Ascending aorta (tissue), 2 donors: ENCODE data around the gene ANKLE1. TPM values are rescaled to one million over a fixed set of nuclear protein-coding genes. Genes with fewer than 3 reads are reported as not detected.

Source experiments
- DNase-seq, 2 donors: peaks; one replicate each; pipeline ENCODE4 v3.0.0-alpha.2; 2019; ENCODE audit warnings: low spot score in 2 of 2
- H3K27ac ChIP-seq, 2 donors: fragments of 200-600 bp; sonication (generic); one replicate each; pipeline ENCODE4 v1.5.1; 2016 to 2017; ENCODE audit warnings: mild to moderate bottlenecking in 1 of 2
- H3K27me3 ChIP-seq: fragments of 200-600 bp; sonication (generic); one replicate; pipeline ENCODE4 v1.5.1; 2017
- H3K36me3 ChIP-seq, 2 donors: fragments of 200-600 bp; sonication (generic); one replicate each; pipeline ENCODE4 v1.5.1; 2016
- H3K4me1 ChIP-seq, 2 donors: fragments of 200-600 bp; sonication (generic); one replicate each; pipeline ENCODE4 v1.5.1; 2016 to 2017; ENCODE audit warnings: mild to moderate bottlenecking in 1 of 2
- H3K4me3 ChIP-seq, 2 donors: fragments of 200-600 bp; sonication (generic); one replicate each; pipeline ENCODE4 v1.5.1; 2016 to 2017; ENCODE audit warnings: mild to moderate bottlenecking in 1 of 2
- H3K9me3 ChIP-seq, 2 donors: fragments of 200-600 bp; sonication (generic); one replicate each; pipeline ENCODE4 v1.5.1; 2016
- CTCF ChIP-seq, 3 experiments: fragments of 200-600 bp in 2 of 3; fragments of 450-650 bp in 1 of 3; sonication (generic) in 2 of 3; IDR thresholded peaks; one replicate each; pipeline ENCODE4 v1.5.1; 2016 to 2019; ENCODE audit warnings: antibody characterized with exemption in 3 of 3, mild to moderate bottlenecking in 1 of 3, moderate library complexity in 1 of 3
- intact Hi-C: fragments of 100-400 bp; cut with DNase I; formaldehyde crosslinking; loops from one replicate; pipeline ENCODE4 v1.15.1; 2023
- total RNA-seq: library from RNA; depleted of rRNA; stranded (reverse); fragments of >200 nt; gene quantifications from one replicate; pipeline ENCODE4 v1.1.0, GENCODE V29; 2016

ANKLE1 gene
- total RNA-seq, 1 donor from 2014 or later: not detected

GRCh38 chr19:17325133-17325532 lies 43.4 kb downstream of the ANKLE1 start:
- H3K4me1 ChIP-seq: peaks cover 13 to 18% of the 10 kb centered on the region in 2 donors
- no peaks in the 10 kb centered on the region for H3K27me3 ChIP-seq
- H3K9me3 ChIP-seq: no peaks in the 10 kb centered on the region
- intact Hi-C loops: no loop called here
- no peak overlapping the region for H3K4me3 ChIP-seq
- H3K27ac ChIP-seq: no peak overlapping the region
- no peak for TF ChIP-seq CTCF (IDR thresholded peaks at IDR 0.05)
- no peak for DNase-seq
- peaks cover 17 to 18% of the 10 kb centered on the region in 2 donors for H3K36me3 ChIP-seq

- H3K27ac ChIP-seq: peak overlapping the region in 1 of 2 donors; percentile 34
- no peaks in the 10 kb centered on the region for H3K27me3 ChIP-seq
- TF ChIP-seq CTCF (IDR thresholded peaks at IDR 0.05): no peak
- no peaks in the 10 kb centered on the region for H3K9me3 ChIP-seq
- H3K36me3 ChIP-seq: peaks cover 8 to 9% of the 10 kb centered on the region in 2 donors
- H3K4me3 ChIP-seq: no peak overlapping the region
- peaks cover 13 to 18% of the 10 kb centered on the region in 2 donors for H3K4me1 ChIP-seq
- DNase-seq: peak in 1 of 2 donors; percentile 83
- intact Hi-C loops: no loop called here
Observed at GRCh38 chr19:17325881-17326594, 44.3 kb downstream of the ANKLE1 start.

DNA sequence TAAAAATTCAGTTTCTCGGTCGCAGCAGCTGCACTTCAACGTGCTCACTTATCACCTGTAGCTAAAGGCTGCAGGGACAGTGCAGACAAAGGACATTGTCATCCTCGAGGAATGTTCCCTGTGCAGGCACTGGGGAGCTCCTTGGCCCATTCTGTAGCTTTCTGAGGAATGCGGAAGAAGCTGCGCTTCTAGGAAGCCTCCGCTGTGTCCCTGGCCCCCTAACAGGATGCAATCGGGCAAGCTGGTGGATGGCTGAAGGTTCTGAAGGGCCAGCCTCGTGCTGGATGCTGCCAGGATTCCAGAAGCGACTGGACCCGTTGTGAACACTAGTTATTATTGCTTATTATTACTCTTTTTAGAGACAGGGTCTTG lies 44.9 kb downstream of the ANKLE1 start:
- no peak for TF ChIP-seq CTCF (IDR thresholded peaks at IDR 0.05)
- peaks cover 13 to 18% of the 10 kb centered on the region in 2 donors for H3K4me1 ChIP-seq
- no peaks in the 10 kb centered on the region for H3K27me3 ChIP-seq
- intact Hi-C loops: no loop called here
- DNase-seq: no peak
- H3K4me3 ChIP-seq: no peak overlapping the region
- H3K27ac ChIP-seq: no peak overlapping the region
- no peaks in the 10 kb centered on the region for H3K9me3 ChIP-seq
- peaks cover 3 to 4% of the 10 kb centered on the region in 2 donors for H3K36me3 ChIP-seq

DNA sequence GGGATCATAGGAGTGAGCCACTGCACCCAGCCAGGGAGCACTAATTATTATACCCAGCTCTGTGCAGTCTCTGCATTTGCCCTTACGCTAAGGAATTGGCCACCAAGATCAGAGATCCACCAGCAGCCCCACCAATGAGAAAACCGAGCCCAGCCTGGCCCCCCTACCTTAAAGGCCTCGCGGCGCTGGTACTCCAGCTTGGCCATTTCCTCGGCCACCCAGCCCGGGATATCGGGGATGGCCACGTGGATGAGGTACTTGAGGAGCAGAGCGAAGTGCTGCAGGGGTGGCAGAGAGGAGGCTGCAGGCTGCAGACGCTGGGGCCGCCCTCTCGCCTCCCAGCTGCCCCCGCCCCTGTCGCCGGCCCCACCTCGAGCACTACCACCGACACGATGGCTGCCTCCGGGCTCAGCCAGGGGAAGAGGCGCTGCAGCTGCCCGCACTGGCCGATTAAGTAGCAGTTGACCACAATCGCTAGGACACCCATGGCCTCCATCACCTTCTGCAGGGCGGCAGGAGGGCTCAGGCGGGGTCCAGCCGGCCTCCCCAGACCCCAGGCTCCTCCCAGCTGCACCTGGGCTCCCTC lies 45.5 kb downstream of the ANKLE1 start:
- intact Hi-C loops: no loop called here
- TF ChIP-seq CTCF (IDR thresholded peaks at IDR 0.05): no peak
- Histone ChIP-seq H3K27ac (no peak overlapping the region), H3K36me3 (no peaks in the 10 kb centered on the region), H3K9me3 (no peaks in the 10 kb centered on the region), H3K4me3 (no peak overlapping the region), H3K4me1 (peaks cover 13 to 18% of the 10 kb centered on the region in 2 donors), H3K27me3 (no peaks in the 10 kb centered on the region)
- DNase-seq: no peak

- TF ChIP-seq CTCF (IDR thresholded peaks at IDR 0.05): no peak
- Histone ChIP-seq H3K4me1 (peaks cover 10 to 18% of the 10 kb centered on the region in 2 donors), H3K36me3 (no peaks in the 10 kb centered on the region), H3K27me3 (no peaks in the 10 kb centered on the region), H3K4me3 (peak overlapping the region; percentile 27 to 30), H3K9me3 (no peaks in the 10 kb centered on the region), H3K27ac (no peak overlapping the region)
- DNase-seq: no peak
- intact Hi-C loops: no loop called here
Observed at GRCh38 chr19:17327654-17328516, 46.2 kb downstream of the ANKLE1 start.
